Smooth muscle cell (in vitro differentiated cells): ENCODE data around the gene CYP2W1. TPM values are rescaled to one million over a fixed set of nuclear protein-coding genes. Genes with fewer than 3 reads are reported as not detected.
"Not testable (repeated sequence)": the region's sequence is repeated elsewhere in the genome, so short reads cannot be mapped to it uniquely, and the experiment has no call there.

ENCODE experiments used
- DNase-seq: peaks from one replicate; lab custom pipeline; 2025; ENCODE audit not compliant: unreplicated experiment; lab: John Stamatoyannopoulos, UW
- H2AFZ ChIP-seq: fragments of 200-600 bp; sonication (generic); 2 replicates; pipeline ENCODE4 v1.6.0; 2016; ENCODE audit warnings: antibody characterized with exemption, low read depth, mild to moderate bottlenecking
- H3F3A ChIP-seq: fragments of 200-600 bp; sonication (generic); 2 replicates; pipeline ENCODE4 v1.6.0; 2017; ENCODE audit warnings: antibody characterized with exemption, low read depth
- H3K27ac ChIP-seq: fragments of 200-600 bp; sonication (generic); 2 replicates; pipeline ENCODE4 v1.5.1; 2016; ENCODE audit warnings: low read depth, mild to moderate bottlenecking
- H3K27me3 ChIP-seq: fragments of 200-600 bp; sonication (generic); 2 replicates; pipeline ENCODE4 v1.6.1; 2016; ENCODE audit warnings: low read depth, mild to moderate bottlenecking
- H3K36me3 ChIP-seq: fragments of 200-600 bp; sonication (generic); 2 replicates; pipeline ENCODE4 v1.5.1; 2016; ENCODE audit warnings: low read depth
- H3K4me1 ChIP-seq: fragments of 200-600 bp; sonication (generic); 2 replicates; pipeline ENCODE4 v1.5.1; 2016; ENCODE audit warnings: low read depth
- H3K4me2 ChIP-seq: fragments of 200-600 bp; sonication (generic); 2 replicates; pipeline ENCODE4 v1.6.0; 2016; ENCODE audit warnings: mild to moderate bottlenecking
- H3K4me3 ChIP-seq: fragments of 200-600 bp; sonication (generic); 2 replicates; pipeline ENCODE4 v1.5.1; 2016; ENCODE audit warnings: mild to moderate bottlenecking
- H3K79me2 ChIP-seq: fragments of 200-600 bp; sonication (generic); 2 replicates; pipeline ENCODE4 v1.6.0; 2016; ENCODE audit warnings: low read depth, mild to moderate bottlenecking
- H3K9ac ChIP-seq: fragments of 200-600 bp; sonication (generic); 2 replicates; pipeline ENCODE4 v1.6.0; 2016; ENCODE audit warnings: low read depth
- H3K9me3 ChIP-seq: fragments of 200-600 bp; sonication (generic); replicated peaks from 2 replicates; pipeline ENCODE4 v1.5.1; 2016; ENCODE audit warnings: low read depth
- H4K20me1 ChIP-seq: fragments of 200-600 bp; sonication (generic); 2 replicates; pipeline ENCODE4 v1.6.0; 2016; ENCODE audit warnings: low read depth
- WGBS: methylation state at CpG from one replicate; pipeline ENCODE4 v1.1.7; 2016; ENCODE audit warnings: low lambda C conversion rate; 5-methylcytosine and 5-hydroxymethylcytosine counted together
- microRNA counts: library from miRNA; unstranded; fragments of <30 nt; microRNA quantifications from one replicate; lab custom pipeline; 2016
- microRNA-seq: library from miRNA; unstranded; fragments of <30 nt; microRNA quantifications from one replicate; pipeline ENCODE4, GENCODE V29; 2016; ENCODE audit warnings: borderline number of aligned reads
- polyA plus RNA-seq: library from polyadenylated mRNA; unstranded; fragments of >200 nt; fragmentation: Nextera tagmentation; extraction: Ambion mirVana; gene quantifications from 2 replicates; pipeline ENCODE4 v1.2.1, GENCODE V29; 2016
- small RNA-seq: library from RNA; depleted of rRNA; stranded (forward); fragments of <200 nt; gene quantifications from one replicate; pipeline ENCODE3, GENCODE V24; 2014
- total RNA-seq: library from RNA; depleted of rRNA; stranded (reverse); fragments of >200 nt; gene quantifications from 2 replicates; pipeline ENCODE4 v1.2.3, GENCODE V29; 2014
- TF ChIP-seq, protein P1 (sequence below): fragments of 200-600 bp; sonication (generic); IDR thresholded peaks from 2 replicates; pipeline ENCODE4 v1.5.1; 2017; ENCODE audit warnings: borderline replicate concordance, mild to moderate bottlenecking, antibody characterized with exemption; ENCODE audit not compliant: insufficient read depth, poor library complexity, severe bottlenecking

The CYP2W1 gene
- total and polyA plus RNA-seq, 2 experiments from 2014 or later: not detected

DNA sequence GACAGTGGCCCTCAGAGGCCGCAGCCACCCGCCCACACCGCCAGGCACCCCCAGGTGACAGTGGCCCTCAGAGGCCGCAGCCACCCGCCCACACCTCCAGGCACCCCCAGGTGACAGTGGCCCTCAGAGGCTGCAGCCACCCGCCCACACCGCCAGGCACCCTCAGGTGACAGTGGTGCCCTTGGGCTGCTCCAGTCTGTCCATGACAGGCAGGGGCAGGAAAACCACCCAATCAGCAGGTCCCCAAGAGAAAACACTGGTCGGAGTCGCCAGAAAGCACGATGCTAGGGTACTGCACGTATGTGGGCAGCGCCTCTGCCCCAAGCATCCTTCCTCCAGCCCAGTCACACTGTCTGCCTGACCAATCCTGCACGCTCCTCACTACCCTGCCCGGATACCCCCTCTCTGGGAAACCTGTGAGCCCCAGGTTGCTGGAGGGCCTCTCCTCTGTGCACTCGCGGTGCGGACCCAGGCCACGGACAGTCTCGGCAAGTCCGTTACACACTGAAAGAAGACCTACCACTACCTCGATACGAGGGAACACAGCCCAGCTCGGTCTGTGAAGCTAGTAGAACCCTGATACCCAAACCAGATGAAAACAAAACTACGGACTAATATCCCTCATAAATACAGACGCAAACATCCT lies 49.7 kb downstream of the CYP2W1 start:
- peaks cover 2% of the 10 kb centered on the region for H4K20me1 ChIP-seq
- no peak overlapping the region for H3K4me3 ChIP-seq
- H3K27me3 ChIP-seq: no peaks in the 10 kb centered on the region
- TF ChIP-seq, protein P1, sequence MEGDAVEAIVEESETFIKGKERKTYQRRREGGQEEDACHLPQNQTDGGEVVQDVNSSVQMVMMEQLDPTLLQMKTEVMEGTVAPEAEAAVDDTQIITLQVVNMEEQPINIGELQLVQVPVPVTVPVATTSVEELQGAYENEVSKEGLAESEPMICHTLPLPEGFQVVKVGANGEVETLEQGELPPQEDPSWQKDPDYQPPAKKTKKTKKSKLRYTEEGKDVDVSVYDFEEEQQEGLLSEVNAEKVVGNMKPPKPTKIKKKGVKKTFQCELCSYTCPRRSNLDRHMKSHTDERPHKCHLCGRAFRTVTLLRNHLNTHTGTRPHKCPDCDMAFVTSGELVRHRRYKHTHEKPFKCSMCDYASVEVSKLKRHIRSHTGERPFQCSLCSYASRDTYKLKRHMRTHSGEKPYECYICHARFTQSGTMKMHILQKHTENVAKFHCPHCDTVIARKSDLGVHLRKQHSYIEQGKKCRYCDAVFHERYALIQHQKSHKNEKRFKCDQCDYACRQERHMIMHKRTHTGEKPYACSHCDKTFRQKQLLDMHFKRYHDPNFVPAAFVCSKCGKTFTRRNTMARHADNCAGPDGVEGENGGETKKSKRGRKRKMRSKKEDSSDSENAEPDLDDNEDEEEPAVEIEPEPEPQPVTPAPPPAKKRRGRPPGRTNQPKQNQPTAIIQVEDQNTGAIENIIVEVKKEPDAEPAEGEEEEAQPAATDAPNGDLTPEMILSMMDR: no peak
- H3K79me2 ChIP-seq: peaks cover 3% of the 10 kb centered on the region
- no peak for DNase-seq
- no peaks in the 10 kb centered on the region for H3K36me3 ChIP-seq
- H3K9ac ChIP-seq: no peak overlapping the region
- H3K27ac ChIP-seq: no peak overlapping the region
- peaks cover 10% of the 10 kb centered on the region for H3F3A ChIP-seq
- WGBS: 93% methylated on average over 21 of the region's 25 CpGs
- H3K9me3 ChIP-seq: no peaks in the 10 kb centered on the region
- no peak overlapping the region for H3K4me2 ChIP-seq
- no peak overlapping the region for H2AFZ ChIP-seq
- H3K4me1 ChIP-seq: peaks cover 9% of the 10 kb centered on the region

DNA sequence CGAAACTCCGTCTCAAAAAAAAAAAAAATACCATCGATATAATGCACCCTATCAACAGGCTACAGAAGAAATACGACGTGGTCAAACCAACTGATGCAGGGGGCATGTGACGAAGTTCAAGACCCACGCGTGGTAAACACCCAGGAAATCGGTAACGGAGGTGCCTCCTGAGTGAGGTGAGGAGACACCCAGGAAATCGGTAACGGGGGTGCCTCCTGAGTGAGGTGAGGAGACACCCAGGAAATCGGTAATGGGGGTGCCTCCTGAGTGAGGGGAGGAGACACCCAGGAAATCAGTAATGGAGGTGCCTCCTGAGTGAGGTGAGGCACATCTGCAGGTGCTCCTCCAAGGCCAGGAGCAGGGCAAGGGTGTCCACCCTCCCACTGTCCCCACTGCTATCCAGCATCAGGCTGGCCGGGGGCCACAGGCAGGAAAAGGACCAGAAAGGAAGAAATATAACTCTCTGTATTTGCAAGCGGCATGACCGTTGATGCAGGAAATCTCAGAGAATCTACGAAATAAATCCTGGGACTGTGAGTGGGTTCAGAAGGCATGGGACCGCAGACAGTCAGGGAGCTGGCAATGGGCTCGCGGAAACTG lies 50.7 kb downstream of the CYP2W1 start:
- no peak for DNase-seq
- 96% methylated on average over 20 of the region's 20 CpGs for WGBS
- H3K4me2 ChIP-seq: no peak overlapping the region

DNA sequence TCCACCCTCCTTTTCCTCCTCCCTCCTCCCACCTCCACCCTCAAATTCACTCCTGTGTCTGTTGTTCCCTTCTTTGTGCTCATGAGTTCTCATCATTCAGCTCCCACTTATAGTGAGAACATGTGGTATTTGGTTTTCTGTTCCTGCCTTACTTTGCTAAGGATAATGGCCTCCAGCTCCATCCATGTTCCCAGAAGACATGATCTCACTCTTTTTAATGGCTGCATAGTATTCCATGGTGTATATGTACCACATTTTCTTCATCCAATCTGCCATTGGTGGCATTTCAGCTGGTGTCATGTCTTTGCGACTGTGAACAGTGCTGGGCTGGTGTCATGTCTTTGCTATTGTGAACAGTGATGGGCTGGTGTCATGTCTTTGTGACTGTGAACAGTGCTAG lies 51.8 kb downstream of the CYP2W1 start:
- H3K9me3 ChIP-seq, H3K79me2 ChIP-seq, H3K9ac ChIP-seq, H4K20me1 ChIP-seq, H3F3A ChIP-seq, H3K4me3 ChIP-seq, H3K36me3 ChIP-seq, H3K4me1 ChIP-seq, H2AFZ ChIP-seq, DNase-seq, H3K27me3 ChIP-seq, H3K27ac ChIP-seq, H3K4me2 ChIP-seq: not testable (repeated sequence)
- 96% methylated on average over 1 of the region's 1 CpG for WGBS

More for the DNA sequence above, 50.7 kb downstream of the CYP2W1 start:
- Histone ChIP-seq H3K27ac (no peak overlapping the region), H3K4me1 (peaks cover 8% of the 10 kb centered on the region), H3K4me3 (no peak overlapping the region), H3K9me3 (no peaks in the 10 kb centered on the region), H3K36me3 (no peaks in the 10 kb centered on the region), H3K9ac (no peak overlapping the region), H2AFZ (no peak overlapping the region), H4K20me1 (no peaks in the 10 kb centered on the region), H3K27me3 (no peaks in the 10 kb centered on the region), H3F3A (peaks cover 10% of the 10 kb centered on the region), H3K79me2 (no peaks in the 10 kb centered on the region)
- TF ChIP-seq, protein P1: no peak

DNA sequence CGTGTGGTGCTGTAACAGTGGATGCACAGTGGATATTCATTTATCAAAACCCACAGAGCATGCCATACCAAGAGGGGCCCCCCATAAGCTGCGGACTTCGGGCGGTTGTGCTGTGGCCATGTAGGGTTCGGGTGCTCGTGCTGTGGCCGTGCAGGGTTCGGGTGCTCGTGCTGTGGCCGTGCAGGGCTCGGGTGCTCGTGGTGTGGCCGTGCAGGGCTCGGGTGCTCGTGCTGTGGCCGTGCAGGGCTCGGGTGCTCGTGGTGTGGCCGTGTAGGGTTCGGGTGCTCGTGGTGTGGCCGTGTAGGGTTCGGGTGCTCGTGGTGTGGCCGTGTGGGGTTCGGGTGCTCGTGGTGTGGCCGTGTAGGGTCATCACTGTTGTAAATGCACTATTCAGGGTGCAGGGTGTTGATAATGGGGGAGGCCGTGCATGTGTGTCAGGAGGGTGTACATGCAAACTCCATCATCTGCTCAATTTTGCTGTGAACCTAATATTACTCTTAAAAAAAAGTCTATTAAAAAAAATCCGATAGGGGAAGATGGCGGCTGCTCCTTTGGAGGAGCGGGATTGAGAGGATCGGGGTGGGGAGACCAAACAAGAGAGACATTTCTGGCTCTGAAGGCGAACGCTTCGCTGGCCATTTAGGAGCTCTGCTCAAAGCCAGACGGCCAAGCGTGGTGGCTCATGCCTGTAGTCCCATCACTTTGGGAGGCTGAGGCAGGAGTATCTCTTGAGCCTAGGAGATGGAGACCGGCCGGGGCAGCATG lies 53.4 kb downstream of the CYP2W1 start:
- not testable (repeated sequence) for H3F3A ChIP-seq, DNase-seq, H2AFZ ChIP-seq, H3K9ac ChIP-seq, H3K4me1 ChIP-seq, H3K4me2 ChIP-seq, H3K36me3 ChIP-seq, H3K4me3 ChIP-seq, H3K27me3 ChIP-seq, H3K27ac ChIP-seq, H3K9me3 ChIP-seq, H3K79me2 ChIP-seq
- peaks cover 13% of the 10 kb centered on the region for H4K20me1 ChIP-seq
- 94% methylated on average over 28 of the region's 40 CpGs for WGBS

MicroRNAs within 50 kb of the gene (microRNA counts, 767-probe panel; counts per million panel counts)
- microRNA hsa-miR-339-3p (lab: Ali Mortazavi, UCI) (183 counts per million), microRNA hsa-miR-339-5p (lab: Ali Mortazavi, UCI) (183 counts per million)

Small RNAs within 50 kb of the gene (microRNA-seq; reads per million reads assigned to microRNA genes)
- gene MIR339: 652 reads per million, percentile 76 among the genes with 10 or more reads in this experiment

Small RNAs within 50 kb of the gene (small RNA-seq; reads per million reads assigned to genes)
- gene MIR339: 5.6 reads per million, percentile 66 among the genes with 10 or more reads in this experiment

Other genes starting within 250 kb of the CYP2W1 start
- 55.4 and 90.3 TPM in 2 replicates for gene SUN1, start 150.7 kb upstream of the CYP2W1 start, total RNA-seq
- 50.7 and 70.6 TPM in 2 replicates for gene SUN1, start 150.7 kb upstream of the CYP2W1 start, polyA plus RNA-seq
- 17.0 and 26.3 TPM in 2 replicates for gene GET4, start 106.6 kb upstream of the CYP2W1 start, total RNA-seq
- 39.9 and 52.3 TPM in 2 replicates for gene GET4, start 106.6 kb upstream of the CYP2W1 start, polyA plus RNA-seq
- 2.0 and 3.0 TPM in 2 replicates for gene ADAP1, start 28.5 kb upstream of the CYP2W1 start, total RNA-seq
- 1.3 and 2.4 TPM in 2 replicates for gene ADAP1, start 28.5 kb upstream of the CYP2W1 start, polyA plus RNA-seq
- gene COX19, start 7.6 kb upstream of the CYP2W1 start, total RNA-seq: 10.0 and 10.4 TPM in 2 replicates
- 10.4 and 19.0 TPM in 2 replicates for gene COX19, start 7.6 kb upstream of the CYP2W1 start, polyA plus RNA-seq
- gene GPR146, start 61.4 kb downstream of the CYP2W1 start, total RNA-seq: 1.8 and 3.6 TPM in 2 replicates
- gene GPR146, start 61.4 kb downstream of the CYP2W1 start, polyA plus RNA-seq: 2.2 and 3.8 TPM in 2 replicates
- 0.67 and 1.3 TPM in 2 replicates for gene GPER1, start 104.9 kb downstream of the CYP2W1 start, total RNA-seq
- 2.3 and 4.0 TPM in 2 replicates for gene GPER1, start 104.9 kb downstream of the CYP2W1 start, polyA plus RNA-seq
- 16.2 and 21.1 TPM in 2 replicates for gene ZFAND2A, start 177.0 kb downstream of the CYP2W1 start, total RNA-seq
- gene ZFAND2A, start 177.0 kb downstream of the CYP2W1 start, polyA plus RNA-seq: 29.9 and 34.2 TPM in 2 replicates
- not detected in 2 replicates for gene UNCX, start 249.7 kb downstream of the CYP2W1 start, total RNA-seq
- gene UNCX, start 249.7 kb downstream of the CYP2W1 start, polyA plus RNA-seq: not detected in 2 replicates